ENCODE data around the gene DNAH10. TPM values are rescaled to one million over a fixed set of nuclear protein-coding genes. Genes with fewer than 3 reads are reported as not detected.

DNAH10 gene
- polyA plus RNA-seq, 3 donors from 2014 or later = 0.02 to 0.24 (median 0.16) TPM

DNA sequence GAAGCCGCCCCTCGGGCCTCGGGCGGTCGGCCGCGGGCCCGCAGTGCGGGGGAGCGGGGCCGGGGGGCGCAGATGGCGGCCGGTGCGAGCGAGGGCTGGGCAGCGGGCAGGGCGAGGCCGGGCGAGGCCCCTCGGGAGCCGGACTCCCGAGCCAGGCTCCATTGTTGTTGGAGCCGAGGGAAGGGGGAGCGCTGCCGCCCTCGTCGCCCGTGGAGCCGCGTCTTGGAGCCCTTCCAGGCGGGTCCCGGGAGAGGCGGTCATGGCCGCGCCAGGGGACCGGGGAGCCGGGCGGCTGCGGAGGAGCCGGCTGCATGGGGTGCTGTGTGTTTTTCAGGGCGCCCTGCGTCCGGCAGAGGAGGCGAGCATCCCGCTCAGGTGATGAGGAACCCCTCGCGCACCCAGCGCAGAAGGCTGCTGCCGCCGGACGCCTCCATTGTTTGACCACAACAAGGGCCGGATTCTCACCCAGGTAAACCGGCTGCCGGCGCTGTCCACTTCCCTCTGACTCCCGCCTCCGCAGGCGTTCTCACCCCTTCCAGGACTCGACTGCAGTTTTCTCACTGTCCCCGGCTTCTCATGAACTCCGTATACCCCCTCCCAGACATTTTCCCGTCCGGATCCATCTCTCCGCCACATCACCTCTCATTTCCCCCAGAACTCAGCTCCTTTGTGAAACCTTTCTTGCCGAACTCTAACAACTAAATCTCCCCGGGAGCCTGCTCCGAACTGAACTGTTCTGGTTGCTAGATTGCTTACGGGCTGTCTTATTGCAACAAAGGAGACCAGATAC, 211.6 kb downstream of the DNAH10 start:
- Mint-ChIP-seq H3K9me3 (peaks cover 0 to 3% (median 0%) of the 10 kb centered on the region in 6 donors), H3K36me3 (peaks cover 3 to 10% (median 6%) of the 10 kb centered on the region in 3 donors), H3K27me3 (ENCODE audit: low read depth in 3 of 3) (peaks cover 7 to 15% (median 7%) of the 10 kb centered on the region in 3 donors), H3K4me3 (peak overlapping the region; percentile 87 to 95 (median 90)), H3K27ac (peak overlapping the region; percentile 75 to 94 (median 89)), H3K4me1 (peaks cover 31 to 43% of the 10 kb centered on the region in 2 donors)
- DNase-seq = peak; percentile 10 to 23 (median 20)

DNA sequence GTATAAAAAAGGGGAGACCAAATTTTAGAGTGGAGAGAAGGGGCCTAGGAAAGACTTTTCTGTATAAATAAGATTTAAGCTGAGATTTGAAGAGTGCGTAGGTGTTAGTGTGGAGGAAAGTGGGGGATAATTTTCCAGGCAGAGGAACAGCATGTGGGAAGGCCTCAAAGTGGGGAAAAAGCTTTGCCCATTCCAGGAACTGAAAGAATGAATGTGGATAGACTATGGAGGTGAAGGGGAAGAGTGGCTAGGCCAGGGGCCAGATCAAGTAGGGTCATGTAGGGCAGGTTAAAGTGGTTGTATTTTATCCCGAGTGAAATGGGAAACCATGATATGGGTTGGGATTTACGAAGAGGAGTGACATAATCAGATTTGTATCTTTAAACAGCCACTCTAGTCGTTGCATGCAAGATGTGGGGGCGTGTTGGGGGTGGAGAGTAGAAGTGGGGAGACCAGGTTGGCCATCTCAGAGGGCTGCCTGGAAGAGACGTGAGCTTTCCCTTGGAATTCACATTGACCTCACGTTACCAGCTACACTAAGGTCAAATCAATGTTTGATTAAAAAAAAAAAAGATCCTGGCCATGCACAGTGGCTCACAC, 214.2 kb downstream of the DNAH10 start:
- DNase-seq = no peak
- no peak overlapping the region for H3K4me3 Mint-ChIP-seq
- H3K9me3 Mint-ChIP-seq = peaks cover 0 to 3% (median 0%) of the 10 kb centered on the region in 6 donors
- peaks cover 21 to 24% of the 10 kb centered on the region in 2 donors for H3K4me1 Mint-ChIP-seq
- H3K27me3 Mint-ChIP-seq (ENCODE audit: low read depth in 3 of 3) = peaks cover 7 to 15% (median 7%) of the 10 kb centered on the region in 3 donors
- H3K27ac Mint-ChIP-seq = peak overlapping the region in 1 of 6 donors; percentile 42
- H3K36me3 Mint-ChIP-seq = peaks cover 3 to 10% (median 6%) of the 10 kb centered on the region in 3 donors

DNA sequence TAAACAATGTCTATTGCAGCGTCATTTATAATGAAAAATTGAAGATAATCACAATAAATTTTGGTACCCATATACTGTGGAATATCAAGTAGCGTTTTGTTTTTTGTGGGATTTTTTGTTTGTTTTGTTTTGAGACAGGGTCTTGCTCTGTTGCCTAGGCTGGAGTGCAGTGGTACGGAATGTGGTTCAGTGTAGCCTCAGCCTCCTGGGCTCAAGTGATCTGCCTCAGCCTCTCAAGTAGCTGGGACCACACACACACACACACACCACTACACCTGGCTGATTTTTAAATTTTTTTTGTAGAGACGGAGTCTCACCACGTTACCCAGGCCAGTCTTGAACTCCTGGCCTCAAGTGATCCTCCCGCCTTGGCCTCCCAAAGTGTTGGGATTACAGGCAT, 217.5 kb downstream of the DNAH10 start:
- Mint-ChIP-seq H3K27ac (no peak overlapping the region), H3K27me3 (ENCODE audit: low read depth in 3 of 3) (peaks cover 0 to 2% (median 0%) of the 10 kb centered on the region in 3 donors)

DNA sequence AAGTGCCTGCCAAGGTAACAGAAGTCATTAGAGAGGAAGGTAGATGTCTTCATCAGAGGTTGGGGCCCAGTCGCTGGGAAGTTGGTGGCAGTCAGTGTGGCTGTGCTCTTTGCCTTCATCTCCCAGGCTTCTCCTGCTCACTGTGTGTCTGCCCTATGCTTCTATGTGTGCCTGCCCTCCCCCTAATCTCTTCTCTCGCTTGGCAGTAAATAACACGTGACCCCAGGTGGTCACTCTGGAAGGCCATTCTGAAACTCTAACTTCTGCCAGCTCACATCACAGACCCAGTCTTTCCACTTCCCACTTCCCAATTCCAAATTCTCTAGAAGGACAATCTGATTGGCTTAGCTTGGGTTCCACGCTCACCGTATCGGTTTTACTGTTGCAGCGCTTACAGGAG, 220.2 kb downstream of the DNAH10 start:
- Mint-ChIP-seq H3K27me3 (ENCODE audit: low read depth in 3 of 3) (peaks cover 0 to 2% (median 0%) of the 10 kb centered on the region in 3 donors), H3K4me3 (no peak overlapping the region), H3K27ac (peak overlapping the region in 1 of 6 donors; percentile 33), H3K9me3 (no peaks in the 10 kb centered on the region), H3K4me1 (peaks cover 6 to 15% of the 10 kb centered on the region in 2 donors), H3K36me3 (peaks cover 0 to 4% (median 0%) of the 10 kb centered on the region in 3 donors)
- no peak for DNase-seq

More for the DNA sequence above, 217.5 kb downstream of the DNAH10 start:
- Mint-ChIP-seq H3K4me1 (peaks cover 13 to 19% of the 10 kb centered on the region in 2 donors), H3K36me3 (peaks cover 0 to 14% (median 6%) of the 10 kb centered on the region in 3 donors), H3K9me3 (no peaks in the 10 kb centered on the region), H3K4me3 (no peak overlapping the region)
- no peak for DNase-seq

DNA sequence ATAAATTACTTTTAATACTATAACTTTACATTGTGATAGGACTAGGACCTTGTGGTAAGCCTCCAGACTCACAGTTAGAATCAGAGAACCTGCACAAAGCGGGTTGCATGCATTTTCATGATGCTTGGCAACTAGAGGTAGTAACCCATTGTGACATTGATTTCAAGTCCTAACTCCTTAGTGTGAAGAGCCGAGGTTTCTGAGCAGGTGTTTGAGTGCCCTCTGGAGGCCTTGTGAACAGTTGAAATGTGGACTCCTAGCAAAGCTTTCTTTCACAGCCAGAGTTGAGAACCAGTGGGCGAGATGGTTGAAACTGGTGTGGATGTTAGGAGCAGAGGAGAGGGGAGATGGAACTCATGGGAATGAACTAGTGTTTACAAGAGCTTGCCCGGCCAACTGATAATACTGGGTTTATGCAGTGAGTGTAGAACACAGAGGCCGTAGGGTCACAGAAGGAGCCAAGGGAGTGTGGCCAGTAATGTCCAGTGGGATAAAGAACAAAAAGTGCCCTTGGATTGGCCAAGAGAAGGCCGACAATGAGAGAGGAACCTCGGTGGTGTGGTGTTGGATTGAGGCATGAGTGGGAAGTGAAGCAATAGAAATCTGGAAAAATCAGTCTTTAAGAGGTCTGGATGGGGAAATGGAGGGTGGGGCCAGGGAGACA, 221.9 kb downstream of the DNAH10 start:
- peaks cover 13 to 15% of the 10 kb centered on the region in 2 donors for H3K4me1 Mint-ChIP-seq
- H3K9me3 Mint-ChIP-seq = no peaks in the 10 kb centered on the region
- no peak overlapping the region for H3K4me3 Mint-ChIP-seq
- peaks cover 4 to 13% (median 9%) of the 10 kb centered on the region in 3 donors for H3K36me3 Mint-ChIP-seq
- H3K27ac Mint-ChIP-seq = peak overlapping the region in 2 of 6 donors; percentile 3 to 50
- DNase-seq = peak; percentile 42 to 59 (median 52)
- H3K27me3 Mint-ChIP-seq (ENCODE audit: low read depth in 3 of 3) = peaks cover 0 to 2% (median 0%) of the 10 kb centered on the region in 3 donors

DNA sequence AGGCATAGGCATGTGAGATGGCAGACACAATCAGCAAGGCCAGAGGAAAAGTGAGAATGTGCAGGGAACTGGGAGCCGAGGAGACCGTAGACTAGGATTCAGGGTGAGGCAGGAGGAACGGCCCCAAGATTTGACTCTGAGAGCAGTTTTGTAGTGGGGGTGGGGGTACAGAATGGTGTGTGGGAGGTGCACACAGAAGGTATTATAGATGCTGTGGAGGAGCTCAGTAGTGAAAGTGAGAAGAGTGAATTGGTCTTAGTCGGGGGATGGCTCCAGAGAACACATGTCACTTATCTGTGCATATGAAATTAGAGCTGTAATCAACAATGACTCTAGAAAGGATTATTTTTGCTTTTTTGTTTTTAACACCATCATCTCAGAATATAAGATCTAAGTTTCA, 222.8 kb downstream of the DNAH10 start:
- peaks cover 8 to 20% (median 11%) of the 10 kb centered on the region in 3 donors for H3K36me3 Mint-ChIP-seq
- no peak for DNase-seq
- H3K27me3 Mint-ChIP-seq (ENCODE audit: low read depth in 3 of 3) = peaks cover 0 to 2% (median 0%) of the 10 kb centered on the region in 3 donors
- peaks cover 14 to 22% of the 10 kb centered on the region in 2 donors for H3K4me1 Mint-ChIP-seq
- H3K4me3 Mint-ChIP-seq = no peak overlapping the region
- H3K27ac Mint-ChIP-seq = no peak overlapping the region
- H3K9me3 Mint-ChIP-seq = no peaks in the 10 kb centered on the region

Other genes with a start within 250 kb of the DNAH10 start
- gene RILPL1, start 228.6 kb upstream of the DNAH10 start, polyA plus RNA-seq = under 1 TPM in 1 of 3 donors, not detected in 2; 0.34 TPM
- gene TMED2, start 177.7 kb upstream of the DNAH10 start, polyA plus RNA-seq = 100 to 1,000 TPM; 426 to 609 (median 557) TPM
- gene DDX55, start 160.2 kb upstream of the DNAH10 start, polyA plus RNA-seq = 10 to 100 TPM in 2 of 3 donors, 1 to 10 TPM in 1; 7.2 to 17.7 (median 16.4) TPM
- gene EIF2B1, start 128.6 kb upstream of the DNAH10 start, polyA plus RNA-seq = 10 to 100 TPM; 71.4 to 98.1 (median 75.2) TPM
- 10 to 100 TPM; 27.8 to 33.7 (median 30.7) TPM for gene GTF2H3, start 128.5 kb upstream of the DNAH10 start, polyA plus RNA-seq
- 1 to 10 TPM in 1 of 3 donors, under 1 TPM in 1, not detected in 1; 0.72 to 1.0 TPM for gene TCTN2, start 91.2 kb upstream of the DNAH10 start, polyA plus RNA-seq
- 10 to 100 TPM; 19.3 to 27.7 (median 26.5) TPM for gene ATP6V0A2, start 49.9 kb upstream of the DNAH10 start, polyA plus RNA-seq
- 10 to 100 TPM; 24.6 to 44.9 (median 25.1) TPM for gene CCDC92, start 210.5 kb downstream of the DNAH10 start, polyA plus RNA-seq
- 10 to 100 TPM in 1 of 3 donors, 1 to 10 TPM in 2; 2.1 to 12.9 (median 8.2) TPM for gene ZNF664, start 210.9 kb downstream of the DNAH10 start, polyA plus RNA-seq

Measured in immature natural killer cell (primary cell).